HuH-7.5 (cell line): ENCODE measurements around the gene TRUB1.
"Not testable (repeated sequence)": the region's sequence is repeated elsewhere in the genome, so short reads cannot be mapped to it uniquely, and the experiment has no call there.

ENCODE experiments used
- DNase-seq: peaks from one replicate; pipeline ENCODE4 v3.0.0; 2011; ENCODE audit warnings: low spot score

TRUB1 gene

GRCh38 chr10:114925587-114926586 is 12.1 kb upstream of the TRUB1 start:
- no peak for DNase-seq

GRCh38 chr10:114928818-114929217 is 9.2 kb upstream of the TRUB1 start:
- no peak for DNase-seq

GRCh38 chr10:114930320-114930719 is 7.7 kb upstream of the TRUB1 start:
- no peak for DNase-seq

- no peak for DNase-seq
These were observed 6.8 kb upstream of the TRUB1 start for GRCh38 chr10:114931072-114931679.

- DNase-seq = no peak
These were observed 5.8 kb upstream of the TRUB1 start for GRCh38 chr10:114932225-114932624.

- no peak for DNase-seq
These were observed 5.0 kb upstream of the TRUB1 start for GRCh38 chr10:114932945-114933344.

GRCh38 chr10:114933588-114933987 is 4.4 kb upstream of the TRUB1 start:
- no peak for DNase-seq

GRCh38 chr10:114933995-114934394 is 4.0 kb upstream of the TRUB1 start:
- not testable (repeated sequence) for DNase-seq

- no peak for DNase-seq
These were observed 830 bp downstream of the TRUB1 start for GRCh38 chr10:114938856-114939193.

GRCh38 chr10:114940735-114941134 is 2.7 kb downstream of the TRUB1 start:
- no peak for DNase-seq

- no peak for DNase-seq
These were observed 5.0 kb downstream of the TRUB1 start for GRCh38 chr10:114943000-114943399.

GRCh38 chr10:114953047-114953446 is 15.1 kb downstream of the TRUB1 start:
- DNase-seq = no peak

- DNase-seq = no peak
These were observed 18.0 kb downstream of the TRUB1 start for GRCh38 chr10:114955984-114956383.

GRCh38 chr10:114956466-114956865 is 18.5 kb downstream of the TRUB1 start:
- DNase-seq = no peak

- DNase-seq = no peak
These were observed 19.1 kb downstream of the TRUB1 start for GRCh38 chr10:114957122-114957521.

GRCh38 chr10:114957673-114958072 is 19.7 kb downstream of the TRUB1 start:
- DNase-seq = no peak

- no peak for DNase-seq
These were observed 24.4 kb downstream of the TRUB1 start for GRCh38 chr10:114962441-114962840.

- DNase-seq = no peak
These were observed 25.9 kb downstream of the TRUB1 start for GRCh38 chr10:114963908-114964307.

GRCh38 chr10:114967071-114967470 is 29.1 kb downstream of the TRUB1 start:
- DNase-seq = no peak

- no peak for DNase-seq
These were observed 32.5 kb downstream of the TRUB1 start for GRCh38 chr10:114970515-114970914.

- no peak for DNase-seq
These were observed 35.3 kb downstream of the TRUB1 start for GRCh38 chr10:114973306-114973705.

GRCh38 chr10:114973997-114974396 is 36.0 kb downstream of the TRUB1 start:
- DNase-seq = no peak

GRCh38 chr10:114974625-114975024 is 36.6 kb downstream of the TRUB1 start:
- DNase-seq = no peak
